Transverse colon (tissue), 4 donors: ENCODE measurements around the gene EXOSC5. TPM values are rescaled to one million over a fixed set of nuclear protein-coding genes. Genes with fewer than 3 reads are reported as not detected.

Experiments used
- DNase-seq: peaks from one replicate; pipeline ENCODE4 v3.0.0-alpha.2; 2019
- H3K27ac ChIP-seq, 4 donors: fragments of 200-600 bp; sonication (generic); 2 replicates each; pipeline ENCODE4 v1.5.1; 2016 to 2018; ENCODE audit warnings: inconsistent platforms in 4 of 4
- H3K27me3 ChIP-seq: fragments of 200-600 bp; sonication (generic); 2 replicates; pipeline ENCODE4 v1.5.1; 2017; ENCODE audit warnings: inconsistent platforms
- H3K36me3 ChIP-seq, 4 donors: fragments of 200-600 bp; sonication (generic); 2 replicates each; pipeline ENCODE4 v1.5.1; 2017 to 2019; ENCODE audit warnings: inconsistent platforms in 4 of 4
- H3K4me1 ChIP-seq, 4 donors: fragments of 200-600 bp; sonication (generic); 2 replicates each; pipeline ENCODE4 v1.5.1; 2017 to 2020; ENCODE audit warnings: inconsistent platforms in 4 of 4
- H3K4me3 ChIP-seq, 4 donors: fragments of 200-600 bp; sonication (generic); 1 replicate in 1 of 4; 2 replicates in 3 of 4; pipeline versions ENCODE4 v1.5.1 to v1.6.1; 2017 to 2019; ENCODE audit warnings: inconsistent platforms in 4 of 4
- H3K9me3 ChIP-seq, 2 donors: fragments of 200-600 bp; sonication (generic); 2 replicates each; pipeline ENCODE4 v1.5.1; 2017 to 2019; ENCODE audit warnings: inconsistent platforms in 2 of 2
- CTCF ChIP-seq, 5 experiments: fragments of 200-600 bp in 3 of 5; fragments of 450-650 bp in 2 of 5; sonication (generic) in 3 of 5; IDR thresholded peaks; 1 replicate in 2 of 5; 2 replicates in 3 of 5; pipeline ENCODE4 v1.5.1; 2016 to 2017; ENCODE audit warnings: antibody characterized with exemption in 5 of 5, inconsistent platforms in 3 of 5, mild to moderate bottlenecking in 2 of 5, moderate library complexity in 1 of 5
- EP300 ChIP-seq: sonication (generic); formaldehyde crosslinking; IDR thresholded peaks from one replicate; pipeline ENCODE4 v1.6.1; 2017; ENCODE audit warnings: antibody characterized with exemption, low read depth
- POLR2A ChIP-seq: fragments of 450-650 bp; IDR thresholded peaks from one replicate; pipeline ENCODE4 v1.6.1; 2016; ENCODE audit warnings: antibody characterized with exemption, mild to moderate bottlenecking, moderate library complexity
- POLR2AphosphoS5 ChIP-seq, 3 donors: sonication (generic); formaldehyde crosslinking; IDR thresholded peaks; one replicate each; pipeline ENCODE4 v1.6.1; 2016; ENCODE audit warnings: antibody characterized with exemption in 3 of 3
- WGBS, 2 donors: methylation state at CpG; one replicate each; pipeline ENCODE4 v1.1.5; 2018; ENCODE audit warnings: low coverage in 1 of 2; 5-methylcytosine and 5-hydroxymethylcytosine counted together
- in situ Hi-C, 4 donors: fragments of 200-750 bp; cut with MboI; loops; one replicate each; pipeline versions ENCODE4 v1.15.0 to v1.15.1; 2017; ENCODE audit warnings: low sequenced_read_pairs in 3 of 4, low pct_ligation_motif_present in 1 of 4, low pct_unique_long_range_greater_than_20kb in 1 of 4
- intact Hi-C: fragments of 100-400 bp; cut with DNase I; formaldehyde crosslinking; loops from one replicate; pipeline ENCODE4 v1.15.1; 2023; ENCODE audit warnings: low total_unique reads
- total RNA-seq, 4 donors: library from RNA; depleted of rRNA; stranded (reverse); fragments of >200 nt; gene quantifications; one replicate each; pipeline ENCODE4 v1.1.0, GENCODE V29; 2016

Gene EXOSC5
- 10 to 100 TPM in 3 of 4 donors, 1 to 10 TPM in 1; 4.0 to 20.6 (median 10.8) TPM for total RNA-seq

GRCh38 chr19:41397086-41398049, at the start of gene EXOSC5, which contains the start of gene BCKDHA:
TSS of gene EXOSC5 (minus strand) at chr19:41397359. CDS start at chr19:41397328, 31 bp downstream.
TSS of gene BCKDHA (plus strand) at chr19:41397818. CDS start at chr19:41397828, 10 bp downstream.
- in situ Hi-C loops, result no loop called here

GRCh38 chr19:41445575-41445974, 48.4 kb upstream of the EXOSC5 start:
- WGBS, 2 donors, result 46 to 64% methylated on average over 3 to 5 of the region's 5 CpGs
- peaks cover 0 to 5% (median 0%) of the 10 kb centered on the region in 4 donors for H3K4me1 ChIP-seq
- peaks cover 21% of the 10 kb centered on the region for H3K27me3 ChIP-seq
- no peak overlapping the region for H3K4me3 ChIP-seq
- intact Hi-C loops, result loop anchor here (5.0 kb wide), 1 partner anchor 127 kb away; no protein-coding TSS in a partner anchor
- no peak overlapping the region for H3K27ac ChIP-seq
- TF ChIP-seq POLR2AphosphoS5 (IDR thresholded peaks at IDR 0.05), result no peak
- TF ChIP-seq POLR2A, result no peak
- TF ChIP-seq EP300, result no peak
- no peak for TF ChIP-seq CTCF (IDR thresholded peaks at IDR 0.05)
- H3K36me3 ChIP-seq, result no peaks in the 10 kb centered on the region
- in situ Hi-C loops, result loop anchor here in 2 of 4 donors (5.0 to 10.0 kb wide), 2 partner anchors 127 to 129 kb away; partner anchors contain the start of gene CEACAM21 (in 1 of the 2)
- no peak for DNase-seq
- no peaks in the 10 kb centered on the region for H3K9me3 ChIP-seq

More at GRCh38 chr19:41397086-41398049, at the start of gene EXOSC5, which contains the start of gene BCKDHA:
- peak; percentile 99 for DNase-seq
- TF ChIP-seq EP300 (no peak), CTCF (IDR thresholded peaks at IDR 0.05) (peak in 1 of 5 experiments; percentile 24), POLR2AphosphoS5 (IDR thresholded peaks at IDR 0.05) (peak; percentile 43 to 71 (median 66)), POLR2A (peak; percentile 57)
- H3K27ac ChIP-seq, result peak within 1 kb of the TSS; percentile 83 to 93 (median 90)
- intact Hi-C loops, result no loop called here
- no peaks in the 10 kb centered on the region for H3K9me3 ChIP-seq
- peak within 1 kb of the TSS; percentile 82 to 100 (median 94) for H3K4me3 ChIP-seq
- H3K4me1 ChIP-seq, result peaks cover 5 to 34% (median 21%) of the 10 kb centered on the region in 4 donors
- no peaks in the 10 kb centered on the region for H3K27me3 ChIP-seq
- no peaks in the 10 kb centered on the region for H3K36me3 ChIP-seq
- WGBS, 2 donors, result 0% methylated on average over 5 to 46 of the region's 50 CpGs

GRCh38 chr19:41443813-41444455, 46.8 kb upstream of the EXOSC5 start:
- peak; percentile 3 for DNase-seq
- in situ Hi-C loops, result loop anchor here in 1 of 4 donors (10.0 kb wide), 1 partner anchor 131 kb away; the partner anchor contains the start of gene CEACAM21
- H3K27me3 ChIP-seq, result peaks cover 21% of the 10 kb centered on the region
- TF ChIP-seq EP300, result no peak
- no peak for TF ChIP-seq POLR2A
- no peak for TF ChIP-seq CTCF (IDR thresholded peaks at IDR 0.05)
- no peak for TF ChIP-seq POLR2AphosphoS5 (IDR thresholded peaks at IDR 0.05)
- no peak overlapping the region for H3K4me3 ChIP-seq
- intact Hi-C loops, result no loop called here
- no peaks in the 10 kb centered on the region for H3K9me3 ChIP-seq
- WGBS, 2 donors, result 68 to 100% methylated on average over 1 to 6 of the region's 6 CpGs
- no peaks in the 10 kb centered on the region for H3K36me3 ChIP-seq
- peaks cover 0 to 10% (median 4%) of the 10 kb centered on the region in 4 donors for H3K4me1 ChIP-seq
- H3K27ac ChIP-seq, result no peak overlapping the region
